T-helper 17 cell (primary cell): ENCODE results near the gene SLA2. TPM values are rescaled to one million over a fixed set of nuclear protein-coding genes. Genes with fewer than 3 reads are reported as not detected.

Experiments
- ATAC-seq: fragments of 150-1000 bp; cut with Tn5 transposase; 2 replicates; pipeline ENCODE4 v1.10.0; 2021; ENCODE audit warnings: mild to moderate bottlenecking, moderate library complexity
- DNase-seq, 3 donors: peaks; one replicate each; pipeline versions ENCODE4 v3.0.0 to v3.0.0-alpha.2; 2020 to 2021
- H3K9me3 ChIP-seq: one replicate; pipeline ENCODE4 v1.7.0; 2013; ENCODE audit warnings: low read length, mild to moderate bottlenecking; ENCODE audit not compliant: control insufficient read depth, poor library complexity, severe bottlenecking
- H3K27ac Mint-ChIP-seq: one replicate; pipeline ENCODE4 v1.8.0; 2022; ENCODE audit warnings: mild to moderate bottlenecking, moderate library complexity, mixed read lengths
- H3K27me3 Mint-ChIP-seq: one replicate; pipeline ENCODE4 v1.8.0; 2022; ENCODE audit warnings: mixed read lengths
- H3K36me3 Mint-ChIP-seq: one replicate; pipeline ENCODE4 v1.8.0; 2022; ENCODE audit warnings: low read depth, mixed read lengths
- H3K4me1 Mint-ChIP-seq: one replicate; pipeline ENCODE4 v1.8.0; 2022; ENCODE audit warnings: mild to moderate bottlenecking, mixed read lengths
- H3K4me3 Mint-ChIP-seq: one replicate; pipeline ENCODE4 v1.8.0; 2022; ENCODE audit warnings: mild to moderate bottlenecking, moderate library complexity, mixed read lengths
- total RNA-seq, 4 donors: library from RNA in 2 of 4; stranded (reverse) in 2 of 4; gene quantifications; one replicate each; pipeline ENCODE4 v1.2.3 and lab custom pipeline; 2022 to 2026

Gene SLA2
- total RNA-seq, 2 donors from 2014 or later, result 31.4 to 46.8 TPM

- H3K36me3 Mint-ChIP-seq, result no peaks in the 10 kb centered on the region
- ATAC-seq (peak; percentile 61), DNase-seq (peak; percentile 28 to 53 (median 36))
- H3K9me3 ChIP-seq, result no peaks in the 10 kb centered on the region
- H3K27me3 Mint-ChIP-seq, result no peaks in the 10 kb centered on the region
- peaks cover 48% of the 10 kb centered on the region for H3K4me1 Mint-ChIP-seq
- H3K27ac Mint-ChIP-seq, result peak overlapping the region; percentile 87
- H3K4me3 Mint-ChIP-seq, result peak overlapping the region; percentile 63
These were observed 53.9 kb downstream of the SLA2 start for GRCh38 chr20:36591854-36592641.

DNA sequence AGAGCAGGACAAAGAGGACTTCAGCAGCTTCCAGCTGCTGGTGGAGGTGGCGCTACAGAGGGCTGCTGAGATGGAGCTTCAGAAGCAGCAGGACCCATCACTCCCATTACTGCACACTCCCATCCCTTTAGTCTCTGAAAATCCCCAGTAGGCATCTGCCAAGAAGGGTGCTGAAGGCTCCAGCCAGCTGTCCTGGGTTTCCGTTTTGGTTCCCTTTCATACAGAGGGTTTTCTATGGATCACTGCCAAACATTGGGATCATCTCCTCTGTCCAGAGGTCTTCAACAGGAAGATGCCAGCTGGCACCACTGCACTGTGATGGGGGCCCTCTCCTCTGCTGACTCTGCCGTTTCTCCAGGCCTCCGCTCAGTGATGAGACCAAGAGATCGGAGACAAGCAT, 54.7 kb downstream of the SLA2 start:
- H3K4me3 Mint-ChIP-seq, result no peak overlapping the region
- no peaks in the 10 kb centered on the region for H3K9me3 ChIP-seq
- H3K27ac Mint-ChIP-seq, result peak overlapping the region; percentile 87
- H3K36me3 Mint-ChIP-seq, result no peaks in the 10 kb centered on the region
- H3K4me1 Mint-ChIP-seq, result peaks cover 51% of the 10 kb centered on the region
- DNase-seq (no peak), ATAC-seq (no peak)
- no peaks in the 10 kb centered on the region for H3K27me3 Mint-ChIP-seq

- Mint-ChIP-seq H3K27me3 (no peaks in the 10 kb centered on the region), H3K4me1 (peaks cover 28% of the 10 kb centered on the region), H3K4me3 (peak overlapping the region; percentile 52), H3K36me3 (no peaks in the 10 kb centered on the region), H3K27ac (peak overlapping the region; percentile 60)
- peak; percentile 31 for ATAC-seq
- DNase-seq, result no peak
- H3K9me3 ChIP-seq, result no peaks in the 10 kb centered on the region
These were observed 58.5 kb downstream of the SLA2 start for GRCh38 chr20:36587388-36588070.

DNA sequence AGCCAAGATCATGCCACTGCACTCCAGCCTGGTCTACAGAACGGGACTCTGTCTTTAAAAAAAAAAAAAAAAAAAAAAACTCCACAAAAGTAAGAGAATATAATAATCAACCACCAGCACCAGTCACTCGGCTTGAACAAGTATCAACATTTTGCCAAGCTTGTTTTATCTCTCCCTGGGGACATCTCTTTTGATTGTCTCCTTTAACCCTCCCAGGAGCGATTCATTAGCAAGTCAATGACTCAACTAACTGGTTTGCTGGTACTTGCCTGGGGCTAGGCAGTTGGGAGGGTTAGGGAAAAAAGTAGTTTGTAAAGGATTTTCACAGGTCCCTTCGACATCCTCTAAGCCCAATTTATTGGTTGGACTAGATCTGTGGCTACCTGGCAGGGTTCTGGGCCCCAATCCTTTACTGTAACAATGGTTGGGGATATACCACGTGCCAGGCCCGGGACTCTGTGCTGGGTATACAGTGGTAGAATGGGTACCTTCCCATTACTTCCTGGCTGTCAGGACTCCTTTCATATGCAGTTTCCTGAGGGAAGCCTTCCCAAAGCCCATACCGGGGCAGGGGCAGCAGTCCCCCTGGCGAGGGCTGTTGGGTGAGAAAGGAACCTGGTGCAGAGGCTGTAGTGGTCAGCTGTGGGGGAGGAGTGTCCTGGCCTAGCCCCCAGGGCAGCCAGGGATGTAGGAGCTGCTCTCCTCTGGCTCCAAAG, 60.4 kb downstream of the SLA2 start:
- DNase-seq (no peak), ATAC-seq (no peak)
- no peaks in the 10 kb centered on the region for H3K9me3 ChIP-seq
- H3K36me3 Mint-ChIP-seq, result no peaks in the 10 kb centered on the region
- H3K27me3 Mint-ChIP-seq, result no peaks in the 10 kb centered on the region
- H3K27ac Mint-ChIP-seq, result peak overlapping the region; percentile 21
- no peak overlapping the region for H3K4me3 Mint-ChIP-seq
- H3K4me1 Mint-ChIP-seq, result peaks cover 19% of the 10 kb centered on the region

DNA sequence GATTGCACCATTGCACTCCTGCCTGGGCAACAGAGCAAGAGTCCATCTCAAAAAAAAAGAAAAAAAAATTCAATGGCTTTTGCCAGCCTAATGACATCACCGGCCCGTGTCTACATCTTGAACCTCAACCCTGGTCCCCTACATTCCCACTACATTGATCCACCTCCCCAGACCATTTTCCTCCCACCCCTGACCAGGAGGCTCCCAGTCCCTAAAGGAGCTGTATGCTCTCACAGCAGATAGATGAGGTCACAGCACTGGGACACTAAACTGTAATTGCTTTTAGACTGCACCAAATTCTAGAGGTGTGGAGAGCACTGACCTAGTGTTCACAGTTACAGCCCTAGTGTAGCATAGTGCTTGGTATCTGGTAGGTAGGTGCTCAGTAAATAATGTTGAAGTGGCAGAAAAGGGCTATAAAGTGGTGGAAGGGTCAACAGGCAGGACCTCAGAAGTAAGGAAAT, 61.9 kb downstream of the SLA2 start:
- H3K4me1 Mint-ChIP-seq, result peaks cover 23% of the 10 kb centered on the region
- ATAC-seq, result no peak
- DNase-seq, result no peak
- peaks cover 6% of the 10 kb centered on the region for H3K36me3 Mint-ChIP-seq
- H3K27ac Mint-ChIP-seq, result peak overlapping the region; percentile 87
- no peak overlapping the region for H3K4me3 Mint-ChIP-seq
- no peaks in the 10 kb centered on the region for H3K27me3 Mint-ChIP-seq
- no peaks in the 10 kb centered on the region for H3K9me3 ChIP-seq

DNA sequence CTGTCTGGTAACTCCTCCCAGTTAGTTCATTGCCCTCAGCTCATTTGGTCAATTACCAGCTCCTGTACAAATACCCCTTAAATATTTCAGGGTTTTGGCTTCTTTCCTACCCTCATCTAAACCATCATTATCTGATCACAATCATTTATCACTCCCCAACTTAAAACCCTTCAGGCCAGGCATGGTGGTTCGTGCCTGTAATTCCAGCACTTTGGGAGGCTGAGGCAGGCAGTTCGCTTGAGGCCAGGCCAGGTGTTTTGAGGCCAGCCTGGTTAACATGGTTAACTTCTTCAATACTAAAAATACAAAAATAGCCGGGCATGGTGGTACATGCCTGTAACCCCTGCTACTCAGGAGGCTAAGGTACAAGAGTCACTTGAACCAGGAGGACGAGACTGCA, 63.2 kb downstream of the SLA2 start:
- DNase-seq (no peak), ATAC-seq (no peak)
- H3K9me3 ChIP-seq, result no peaks in the 10 kb centered on the region
- H3K27me3 Mint-ChIP-seq, result no peaks in the 10 kb centered on the region
- H3K4me1 Mint-ChIP-seq, result peaks cover 21% of the 10 kb centered on the region
- peak overlapping the region; percentile 87 for H3K27ac Mint-ChIP-seq
- peaks cover 6% of the 10 kb centered on the region for H3K36me3 Mint-ChIP-seq
- peak overlapping the region; percentile 15 for H3K4me3 Mint-ChIP-seq

DNA sequence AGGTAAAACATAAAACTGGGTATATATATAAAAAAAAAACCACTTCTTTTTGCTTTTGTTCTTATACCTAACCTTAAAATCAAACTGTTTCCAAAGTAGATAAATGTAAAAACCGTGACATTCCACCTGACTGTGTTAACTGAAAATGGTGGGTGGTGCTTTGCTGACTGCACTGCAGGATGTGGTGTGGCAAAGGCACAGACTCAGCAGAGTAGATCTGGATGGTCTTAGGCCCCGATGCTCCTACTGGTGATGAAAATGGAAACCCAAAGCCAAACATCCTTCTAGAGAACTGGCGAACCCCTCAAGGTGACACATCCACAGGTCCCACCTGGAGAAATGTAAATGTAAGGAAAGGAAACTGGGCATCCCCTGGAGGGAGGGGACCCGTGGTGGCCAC, 63.7 kb downstream of the SLA2 start:
- no peak overlapping the region for H3K4me3 Mint-ChIP-seq
- H3K4me1 Mint-ChIP-seq, result peaks cover 17% of the 10 kb centered on the region
- peak overlapping the region; percentile 87 for H3K27ac Mint-ChIP-seq
- no peaks in the 10 kb centered on the region for H3K9me3 ChIP-seq
- H3K36me3 Mint-ChIP-seq, result peaks cover 6% of the 10 kb centered on the region
- DNase-seq (no peak), ATAC-seq (peak; percentile 80)
- H3K27me3 Mint-ChIP-seq, result no peaks in the 10 kb centered on the region

- H3K27me3 Mint-ChIP-seq, result no peaks in the 10 kb centered on the region
- peak overlapping the region; percentile 21 for H3K4me3 Mint-ChIP-seq
- H3K4me1 Mint-ChIP-seq, result peaks cover 24% of the 10 kb centered on the region
- ATAC-seq, result no peak
- no peak for DNase-seq
- peak overlapping the region; percentile 84 for H3K27ac Mint-ChIP-seq
- H3K36me3 Mint-ChIP-seq, result peaks cover 6% of the 10 kb centered on the region
- H3K9me3 ChIP-seq, result no peaks in the 10 kb centered on the region
These were observed 65.9 kb downstream of the SLA2 start for GRCh38 chr20:36579996-36580545.

DNA sequence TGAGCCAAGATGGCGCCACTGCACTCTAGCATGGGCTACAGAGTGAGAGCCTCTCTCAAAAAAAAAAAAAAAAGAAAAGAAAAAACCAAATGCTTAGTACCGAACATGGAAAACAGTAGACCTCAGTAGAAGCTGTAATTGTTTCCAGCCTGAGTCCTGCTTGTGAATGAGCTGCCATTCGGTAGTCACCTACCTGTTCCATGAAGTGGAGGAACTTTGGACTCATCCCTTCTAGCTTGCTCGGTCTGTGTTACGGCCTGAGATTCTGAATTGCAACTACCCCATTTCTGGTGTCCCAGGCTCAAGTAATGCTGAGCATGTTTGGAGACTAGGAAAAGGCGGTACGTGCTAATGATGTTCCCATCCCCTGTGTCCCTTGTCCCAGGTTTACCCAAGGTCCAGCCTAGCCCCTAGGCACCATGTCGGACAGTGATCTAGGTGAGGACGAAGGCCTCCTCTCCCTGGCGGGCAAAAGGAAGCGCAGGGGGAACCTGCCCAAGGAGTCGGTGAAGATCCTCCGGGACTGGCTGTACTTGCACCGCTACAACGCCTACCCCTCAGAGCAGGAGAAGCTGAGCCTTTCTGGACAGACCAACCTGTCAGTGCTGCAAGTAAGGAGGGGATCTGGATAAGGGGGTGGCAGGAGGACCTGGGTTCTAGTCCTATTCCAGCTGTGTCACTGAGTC, 67.5 kb downstream of the SLA2 start:
- no peak overlapping the region for H3K27ac Mint-ChIP-seq
- H3K36me3 Mint-ChIP-seq, result peaks cover 9% of the 10 kb centered on the region
- no peak overlapping the region for H3K4me3 Mint-ChIP-seq
- ATAC-seq, result no peak
- no peaks in the 10 kb centered on the region for H3K9me3 ChIP-seq
- peaks cover 29% of the 10 kb centered on the region for H3K4me1 Mint-ChIP-seq
- no peak for DNase-seq
- no peaks in the 10 kb centered on the region for H3K27me3 Mint-ChIP-seq

DNA sequence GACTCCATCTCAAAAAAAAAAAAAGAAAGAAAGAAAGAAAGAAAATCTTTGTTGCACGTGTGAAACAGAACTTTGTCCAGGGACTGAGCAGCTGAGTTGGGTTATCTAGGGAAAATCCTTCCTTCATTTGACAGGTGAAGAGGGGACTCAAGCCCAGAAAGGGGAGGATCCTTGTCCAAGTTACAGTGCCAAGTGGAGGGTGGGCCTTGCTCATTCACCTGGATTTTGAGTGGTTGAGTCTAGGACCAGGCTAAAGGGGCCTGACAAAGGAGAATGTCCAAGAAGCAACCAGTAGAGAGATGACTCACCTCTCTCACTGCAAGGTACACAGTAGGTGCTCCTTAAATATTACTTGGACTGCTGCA, 69.9 kb downstream of the SLA2 start:
- Mint-ChIP-seq H3K27me3 (no peaks in the 10 kb centered on the region), H3K36me3 (peaks cover 9% of the 10 kb centered on the region), H3K4me3 (peak overlapping the region; percentile 98), H3K27ac (peak overlapping the region; percentile 97), H3K4me1 (peaks cover 32% of the 10 kb centered on the region)
- no peaks in the 10 kb centered on the region for H3K9me3 ChIP-seq
- DNase-seq (no peak), ATAC-seq (no peak)

GRCh38 chr20:36574366-36575135, 71.4 kb downstream of the SLA2 start:
- peaks cover 28% of the 10 kb centered on the region for H3K4me1 Mint-ChIP-seq
- ATAC-seq (peak; percentile 24), DNase-seq (peak; percentile 29 to 32 (median 31))
- H3K4me3 Mint-ChIP-seq, result peak overlapping the region; percentile 98
- H3K9me3 ChIP-seq, result no peaks in the 10 kb centered on the region
- H3K27me3 Mint-ChIP-seq, result no peaks in the 10 kb centered on the region
- H3K36me3 Mint-ChIP-seq, result peaks cover 3% of the 10 kb centered on the region
- peak overlapping the region; percentile 97 for H3K27ac Mint-ChIP-seq

DNA sequence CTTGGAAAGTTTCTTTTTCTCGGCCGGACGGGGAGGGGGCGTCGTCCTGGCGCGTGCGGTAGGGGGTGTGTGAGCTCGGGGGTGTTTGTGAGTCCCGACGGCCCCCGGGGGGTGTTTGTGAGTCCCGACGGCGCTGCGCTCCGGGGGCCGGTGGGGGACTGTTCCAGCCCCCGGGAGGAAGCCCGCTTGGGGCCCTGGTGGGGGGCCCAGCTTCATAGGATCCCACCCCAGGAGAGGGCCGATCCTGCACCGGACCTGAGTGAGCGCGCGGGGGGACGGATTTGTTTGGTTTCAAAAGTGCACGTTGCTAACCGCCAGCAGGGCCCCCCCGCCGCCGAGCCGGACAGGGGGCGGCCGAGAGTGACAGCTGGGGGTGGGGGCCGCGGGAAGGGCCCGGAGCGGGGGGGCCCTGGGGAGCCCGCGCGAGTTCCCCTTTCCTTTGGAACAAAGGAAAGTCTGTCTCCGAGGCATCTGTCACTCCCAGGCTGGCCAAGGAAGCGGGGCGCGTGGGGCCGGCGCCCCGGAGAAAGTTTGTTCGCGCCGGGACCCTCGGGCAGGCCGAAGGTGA, 72.1 kb downstream of the SLA2 start:
- Mint-ChIP-seq H3K36me3 (peaks cover 3% of the 10 kb centered on the region), H3K4me1 (peaks cover 28% of the 10 kb centered on the region), H3K27me3 (no peaks in the 10 kb centered on the region), H3K4me3 (peak overlapping the region; percentile 98), H3K27ac (peak overlapping the region; percentile 97)
- H3K9me3 ChIP-seq, result no peaks in the 10 kb centered on the region
- ATAC-seq, result no peak
- DNase-seq, result peak; percentile 35 to 43 (median 35)
